Ascending aorta (tissue), 2 donors: Measurements from ENCODE around the gene ERC1. TPM values are rescaled to one million over a fixed set of nuclear protein-coding genes. Genes with fewer than 3 reads are reported as not detected.

ENCODE experiments used
- DNase-seq, 2 donors: peaks; one replicate each; pipeline ENCODE4 v3.0.0-alpha.2; 2019; ENCODE audit warnings: low spot score in 2 of 2
- H3K27ac ChIP-seq, 2 donors: fragments of 200-600 bp; sonication (generic); one replicate each; pipeline ENCODE4 v1.5.1; 2016 to 2017; ENCODE audit warnings: mild to moderate bottlenecking in 1 of 2
- H3K27me3 ChIP-seq: fragments of 200-600 bp; sonication (generic); one replicate; pipeline ENCODE4 v1.5.1; 2017
- H3K36me3 ChIP-seq, 2 donors: fragments of 200-600 bp; sonication (generic); one replicate each; pipeline ENCODE4 v1.5.1; 2016
- H3K4me1 ChIP-seq, 2 donors: fragments of 200-600 bp; sonication (generic); one replicate each; pipeline ENCODE4 v1.5.1; 2016 to 2017; ENCODE audit warnings: mild to moderate bottlenecking in 1 of 2
- H3K4me3 ChIP-seq, 2 donors: fragments of 200-600 bp; sonication (generic); one replicate each; pipeline ENCODE4 v1.5.1; 2016 to 2017; ENCODE audit warnings: mild to moderate bottlenecking in 1 of 2
- H3K9me3 ChIP-seq, 2 donors: fragments of 200-600 bp; sonication (generic); one replicate each; pipeline ENCODE4 v1.5.1; 2016
- CTCF ChIP-seq, 3 experiments: fragments of 200-600 bp in 2 of 3; fragments of 450-650 bp in 1 of 3; sonication (generic) in 2 of 3; IDR thresholded peaks; one replicate each; pipeline ENCODE4 v1.5.1; 2016 to 2019; ENCODE audit warnings: antibody characterized with exemption in 3 of 3, mild to moderate bottlenecking in 1 of 3, moderate library complexity in 1 of 3
- intact Hi-C: fragments of 100-400 bp; cut with DNase I; formaldehyde crosslinking; loops from one replicate; pipeline ENCODE4 v1.15.1; 2023
- total RNA-seq: library from RNA; depleted of rRNA; stranded (reverse); fragments of >200 nt; gene quantifications from one replicate; pipeline ENCODE4 v1.1.0, GENCODE V29; 2016

The ERC1 gene
- total RNA-seq, 1 donor from 2014 or later, result 41.4 TPM

DNA sequence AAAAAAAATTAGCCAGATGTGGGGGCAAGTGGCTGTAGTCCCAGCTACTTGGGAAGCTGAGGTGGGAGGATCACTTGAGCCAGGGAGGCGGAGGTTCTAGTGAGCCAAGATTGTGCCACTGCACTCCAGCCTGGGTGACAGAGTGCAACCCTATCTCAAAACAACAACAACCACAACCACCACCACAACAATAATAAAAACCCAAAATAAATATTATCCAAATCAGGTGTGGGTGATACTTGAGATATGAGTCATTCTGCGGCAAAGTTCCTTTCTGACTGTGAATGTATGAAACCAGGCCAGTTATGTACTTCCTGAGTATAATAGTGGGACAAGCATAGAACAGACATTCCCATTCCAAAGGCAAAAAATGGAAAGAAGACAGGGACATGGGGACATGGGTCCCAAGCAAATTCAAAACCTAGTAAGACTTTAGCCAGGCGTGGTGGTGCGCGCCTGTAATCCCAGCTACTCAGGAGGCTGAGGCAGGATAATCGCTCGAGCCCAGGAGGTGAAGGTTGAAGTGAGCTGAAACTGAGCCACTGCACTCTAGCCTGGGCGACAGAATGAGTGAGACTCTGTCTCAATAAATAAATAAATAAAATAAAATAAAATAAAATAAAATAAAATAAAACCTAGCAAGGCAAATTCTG lies 9.7 kb upstream of the ERC1 start:
- H3K4me1 ChIP-seq, result no peaks in the 10 kb centered on the region
- H3K36me3 ChIP-seq, result no peaks in the 10 kb centered on the region
- H3K27me3 ChIP-seq, result no peaks in the 10 kb centered on the region
- H3K9me3 ChIP-seq, result no peaks in the 10 kb centered on the region
- no peak for DNase-seq
- no peak overlapping the region for H3K4me3 ChIP-seq
- intact Hi-C loops, result no loop called here
- no peak for TF ChIP-seq CTCF (IDR thresholded peaks at IDR 0.05)
- H3K27ac ChIP-seq, result no peak overlapping the region

GRCh38 chr12:981961-982360 lies 9.1 kb upstream of the ERC1 start:
- Histone ChIP-seq H3K36me3 (no peaks in the 10 kb centered on the region), H3K9me3 (no peaks in the 10 kb centered on the region), H3K27ac (no peak overlapping the region), H3K27me3 (no peaks in the 10 kb centered on the region), H3K4me3 (no peak overlapping the region), H3K4me1 (no peaks in the 10 kb centered on the region)
- intact Hi-C loops, result no loop called here
- no peak for TF ChIP-seq CTCF (IDR thresholded peaks at IDR 0.05)
- no peak for DNase-seq

GRCh38 chr12:988646-989045 lies 2.4 kb upstream of the ERC1 start:
- Histone ChIP-seq H3K36me3 (no peaks in the 10 kb centered on the region), H3K4me1 (peaks cover 0 to 18% of the 10 kb centered on the region in 2 donors), H3K27me3 (no peaks in the 10 kb centered on the region), H3K27ac (peak overlapping the region in 1 of 2 donors; percentile 98), H3K9me3 (no peaks in the 10 kb centered on the region), H3K4me3 (peak overlapping the region; percentile 90 to 94)
- no peak for TF ChIP-seq CTCF (IDR thresholded peaks at IDR 0.05)
- intact Hi-C loops, result no loop called here
- no peak for DNase-seq

DNA sequence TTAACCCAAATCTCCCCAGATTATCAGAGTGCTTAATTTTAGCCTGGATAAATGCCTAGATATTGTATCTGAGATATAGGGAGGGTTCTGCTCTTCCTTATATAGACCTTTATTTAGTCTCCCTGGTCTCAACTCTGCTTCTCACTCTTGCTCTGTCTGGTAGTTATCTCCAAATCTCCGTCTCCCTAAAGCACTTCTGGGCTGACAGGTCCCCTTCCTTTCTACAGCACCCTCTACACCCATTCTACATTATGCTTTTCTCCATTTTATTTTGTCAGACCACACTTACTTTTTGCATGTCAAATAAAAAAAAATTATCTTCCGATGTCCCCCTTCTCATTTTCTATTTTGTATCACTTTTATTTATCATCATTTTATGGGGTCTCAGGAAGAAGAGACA lies 2.0 kb upstream of the ERC1 start:
- Histone ChIP-seq H3K4me3 (peak overlapping the region; percentile 90 to 94), H3K4me1 (peaks cover 0 to 18% of the 10 kb centered on the region in 2 donors), H3K9me3 (no peaks in the 10 kb centered on the region), H3K36me3 (no peaks in the 10 kb centered on the region), H3K27me3 (no peaks in the 10 kb centered on the region), H3K27ac (peak overlapping the region; percentile 98)
- intact Hi-C loops, result no loop called here
- TF ChIP-seq CTCF (IDR thresholded peaks at IDR 0.05), result no peak
- no peak for DNase-seq

GRCh38 chr12:989751-990660 lies 1.0 kb upstream of the ERC1 start:
- peak in 1 of 2 donors; percentile 82 for DNase-seq
- no peak for TF ChIP-seq CTCF (IDR thresholded peaks at IDR 0.05)
- H3K4me1 ChIP-seq, result peaks cover 0 to 18% of the 10 kb centered on the region in 2 donors
- intact Hi-C loops, result loop anchor here (5.0 kb wide), 2 partner anchors 92 to 238 kb away; partner anchors contain the start of gene WNK1
- no peaks in the 10 kb centered on the region for H3K36me3 ChIP-seq
- no peaks in the 10 kb centered on the region for H3K27me3 ChIP-seq
- H3K27ac ChIP-seq, result peak overlapping the region; percentile 98
- peak overlapping the region; percentile 90 to 94 for H3K4me3 ChIP-seq
- no peaks in the 10 kb centered on the region for H3K9me3 ChIP-seq
